SU-DHL-6 (cell line): Measurements from ENCODE around the gene SETD1A.

Source experiments
- H2AFZ ChIP-seq: fragments of 200-600 bp; sonication (generic); 2 replicates; pipeline ENCODE4 v1.6.1; 2014; ENCODE audit warnings: low read depth, mild to moderate bottlenecking, moderate library complexity, mixed read lengths, antibody characterized with exemption, low read length; ENCODE audit not compliant: severe bottlenecking
- H3F3A ChIP-seq: fragments of 200-600 bp; shearing (Covaris generic); 2 replicates; pipeline ENCODE4 v1.6.0; 2016; ENCODE audit warnings: antibody characterized with exemption, mild to moderate bottlenecking; ENCODE audit not compliant: insufficient read depth
- H3K27ac ChIP-seq: fragments of 200-600 bp; sonication (generic); 2 replicates; pipeline ENCODE4 v1.5.1; 2016; ENCODE audit warnings: low read depth, mild to moderate bottlenecking, low read length, moderate library complexity, mixed read lengths
- H3K27me3 ChIP-seq: fragments of 200-600 bp; sonication (generic), shearing (Covaris generic); 2 replicates; pipeline ENCODE4 v1.6.0; 2014; ENCODE audit warnings: mild to moderate bottlenecking, low read length
- H3K36me3 ChIP-seq: fragments of 200-600 bp; sonication (generic); 2 replicates; pipeline ENCODE4 v1.6.1; 2014; ENCODE audit warnings: mild to moderate bottlenecking, low read length, mixed read lengths
- H3K4me2 ChIP-seq: fragments of 300-600, 200-600 bp; shearing (Covaris generic), sonication (generic); 2 replicates; pipeline ENCODE4 v1.6.0; 2014; ENCODE audit warnings: low read length, low read depth, mild to moderate bottlenecking; ENCODE audit not compliant: poor library complexity, severe bottlenecking
- H3K4me3 ChIP-seq: fragments of 200-600 bp; sonication (generic); 2 replicates; pipeline ENCODE4 v1.5.1; 2014; ENCODE audit warnings: antibody characterized with exemption, low read length, mild to moderate bottlenecking, mixed read lengths; ENCODE audit not compliant: insufficient read depth, poor library complexity, severe bottlenecking
- H3K79me2 ChIP-seq: fragments of 200-600 bp; sonication (generic); 2 replicates; pipeline ENCODE4 v1.6.1; 2014; ENCODE audit warnings: mild to moderate bottlenecking, low read length, moderate library complexity; ENCODE audit not compliant: insufficient read depth
- H3K9ac ChIP-seq: fragments of 200-600 bp; sonication (generic); 2 replicates; pipeline ENCODE4 v1.7.0; 2014; ENCODE audit warnings: mild to moderate bottlenecking, low read length
- H3K9me2 ChIP-seq: fragments of 200-600 bp; sonication (generic); replicated peaks from 2 replicates; pipeline ENCODE4 v1.6.1; 2014; ENCODE audit warnings: low read length; ENCODE audit not compliant: insufficient read depth
- H3K9me3 ChIP-seq: fragments of 200-600 bp; sonication (generic); 2 replicates; pipeline ENCODE4 v1.6.1; 2014; ENCODE audit warnings: low read length, mixed read lengths; ENCODE audit not compliant: insufficient read depth
- H4K20me1 ChIP-seq: fragments of 200-600 bp; sonication (generic); 2 replicates; pipeline ENCODE4 v1.6.1; 2014; ENCODE audit warnings: low read depth, mild to moderate bottlenecking, antibody characterized with exemption, low read length, moderate library complexity, mixed read lengths
- EZH2phosphoT487 ChIP-seq: fragments of 200-600 bp; sonication (generic), shearing (Covaris generic); conservative IDR thresholded peaks from 2 replicates; pipeline ENCODE4 v1.6.1; 2018; ENCODE audit warnings: mild to moderate bottlenecking, antibody characterized with exemption, low read length, moderate library complexity, mixed read lengths
- TF ChIP-seq, protein P1 (sequence below): fragments of 200-600 bp; sonication (generic); IDR thresholded peaks from one replicate; pipeline ENCODE4 v1.5.1; 2017; ENCODE audit warnings: antibody characterized with exemption, mild to moderate bottlenecking, low read length, moderate library complexity; ENCODE audit not compliant: insufficient read depth, poor library complexity, severe bottlenecking

SETD1A gene

DNA sequence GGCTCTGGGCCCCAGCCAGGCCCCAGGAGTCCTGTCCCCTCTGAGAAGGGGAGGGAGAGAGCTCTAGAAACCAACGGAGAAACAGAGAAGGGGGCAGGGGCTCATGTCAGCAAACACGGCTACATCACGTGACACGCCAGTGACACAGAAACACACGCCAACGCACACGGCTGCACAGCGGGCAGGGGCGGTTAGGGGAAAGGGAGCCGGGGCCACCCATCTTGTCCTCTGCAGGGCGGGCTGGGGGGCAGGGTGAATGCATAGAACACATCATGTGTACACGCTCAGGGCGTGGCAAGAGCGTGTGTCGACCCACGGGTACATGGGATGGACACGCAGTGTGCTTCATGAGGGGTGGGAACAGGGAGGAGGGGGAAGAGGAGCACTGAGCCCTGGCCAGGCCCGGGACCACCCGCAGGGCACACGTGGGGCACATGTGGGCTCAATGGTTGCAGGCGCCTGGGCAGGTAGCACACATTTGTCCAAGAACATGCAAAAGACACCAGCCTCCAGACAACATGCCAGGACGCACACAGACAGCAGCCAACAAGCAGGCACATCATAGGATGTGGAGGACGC is 32.0 kb downstream of the SETD1A start:
- Histone ChIP-seq H3K27me3 (no peaks in the 10 kb centered on the region), H3F3A (no peaks in the 10 kb centered on the region), H2AFZ (no peak overlapping the region), H3K4me3 (no peak overlapping the region), H3K9me2 (no peaks in the 10 kb centered on the region), H3K4me2 (no peak overlapping the region), H4K20me1 (no peaks in the 10 kb centered on the region), H3K9ac (no peak overlapping the region), H3K36me3 (no peaks in the 10 kb centered on the region), H3K27ac (no peak overlapping the region), H3K9me3 (no peaks in the 10 kb centered on the region), H3K79me2 (no peaks in the 10 kb centered on the region)
- TF ChIP-seq EZH2phosphoT487, result no peak
- TF ChIP-seq, protein P1, sequence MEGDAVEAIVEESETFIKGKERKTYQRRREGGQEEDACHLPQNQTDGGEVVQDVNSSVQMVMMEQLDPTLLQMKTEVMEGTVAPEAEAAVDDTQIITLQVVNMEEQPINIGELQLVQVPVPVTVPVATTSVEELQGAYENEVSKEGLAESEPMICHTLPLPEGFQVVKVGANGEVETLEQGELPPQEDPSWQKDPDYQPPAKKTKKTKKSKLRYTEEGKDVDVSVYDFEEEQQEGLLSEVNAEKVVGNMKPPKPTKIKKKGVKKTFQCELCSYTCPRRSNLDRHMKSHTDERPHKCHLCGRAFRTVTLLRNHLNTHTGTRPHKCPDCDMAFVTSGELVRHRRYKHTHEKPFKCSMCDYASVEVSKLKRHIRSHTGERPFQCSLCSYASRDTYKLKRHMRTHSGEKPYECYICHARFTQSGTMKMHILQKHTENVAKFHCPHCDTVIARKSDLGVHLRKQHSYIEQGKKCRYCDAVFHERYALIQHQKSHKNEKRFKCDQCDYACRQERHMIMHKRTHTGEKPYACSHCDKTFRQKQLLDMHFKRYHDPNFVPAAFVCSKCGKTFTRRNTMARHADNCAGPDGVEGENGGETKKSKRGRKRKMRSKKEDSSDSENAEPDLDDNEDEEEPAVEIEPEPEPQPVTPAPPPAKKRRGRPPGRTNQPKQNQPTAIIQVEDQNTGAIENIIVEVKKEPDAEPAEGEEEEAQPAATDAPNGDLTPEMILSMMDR, result no peak

DNA sequence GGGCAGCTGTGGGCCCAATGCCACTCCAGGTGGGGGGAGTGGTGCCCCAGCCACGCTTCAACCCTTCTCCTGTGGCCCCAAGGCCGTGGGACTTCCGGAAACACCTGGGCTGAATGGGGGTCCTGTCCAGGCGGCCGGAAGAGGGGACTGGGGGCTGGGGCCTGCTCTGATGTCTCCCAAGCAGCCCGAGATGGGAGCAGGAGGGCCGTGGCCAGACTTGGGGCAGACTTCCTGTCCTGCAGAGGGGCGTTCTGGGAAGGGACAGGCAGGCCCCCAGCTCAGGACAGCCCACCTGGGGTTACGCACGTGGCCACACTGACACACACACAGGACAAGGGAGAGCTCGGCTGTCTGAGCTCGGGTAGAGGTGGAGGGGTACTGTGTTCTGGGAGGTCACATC is 32.6 kb downstream of the SETD1A start:
- Histone ChIP-seq H3K9ac (no peak overlapping the region), H3K4me3 (no peak overlapping the region), H3K27me3 (no peaks in the 10 kb centered on the region), H3K9me3 (no peaks in the 10 kb centered on the region), H3K4me2 (no peak overlapping the region), H3K27ac (no peak overlapping the region), H3K79me2 (no peaks in the 10 kb centered on the region), H2AFZ (no peak overlapping the region), H3K36me3 (no peaks in the 10 kb centered on the region), H4K20me1 (no peaks in the 10 kb centered on the region), H3F3A (no peaks in the 10 kb centered on the region), H3K9me2 (no peaks in the 10 kb centered on the region)
- TF ChIP-seq, protein P1, result no peak
- TF ChIP-seq EZH2phosphoT487, result no peak

- no peaks in the 10 kb centered on the region for H3K27me3 ChIP-seq
- no peaks in the 10 kb centered on the region for H3K9me3 ChIP-seq
- no peak overlapping the region for H3K4me3 ChIP-seq
- no peak overlapping the region for H2AFZ ChIP-seq
- H3K9ac ChIP-seq, result no peak overlapping the region
- no peaks in the 10 kb centered on the region for H3K9me2 ChIP-seq
- H4K20me1 ChIP-seq, result no peaks in the 10 kb centered on the region
- H3K36me3 ChIP-seq, result no peaks in the 10 kb centered on the region
- H3K79me2 ChIP-seq, result no peaks in the 10 kb centered on the region
- H3K4me2 ChIP-seq, result no peak overlapping the region
- H3F3A ChIP-seq, result no peaks in the 10 kb centered on the region
- no peak overlapping the region for H3K27ac ChIP-seq
- TF ChIP-seq, protein P1, result no peak
- TF ChIP-seq EZH2phosphoT487, result no peak
Observed at GRCh38 chr16:30991052-30991451, 33.5 kb downstream of the SETD1A start.
